ENCODE data around the gene ALPI. TPM values are rescaled to one million over a fixed set of nuclear protein-coding genes. Genes with fewer than 3 reads are reported as not detected.
"Not testable (repeated sequence)": the region's sequence is repeated elsewhere in the genome, so short reads cannot be mapped to it uniquely, and the experiment has no call there.

The ALPI gene
- polyA plus RNA-seq, 2 donors, result not detected

GRCh38 chr2:232447638-232448303 is 8.2 kb upstream of the ALPI start:
- Histone ChIP-seq H3K4me3 (ENCODE audit: low read depth in 1 of 2, low read length in 2 of 2) (no peak overlapping the region), H3K27me3 (ENCODE audit: control insufficient read depth in 1 of 2, insufficient read depth in 2 of 2, low read length in 2 of 2) (no peaks in the 10 kb centered on the region), H3K4me1 (ENCODE audit: control insufficient read depth in 2 of 2, insufficient read depth in 2 of 2, low read length in 1 of 2) (no peaks in the 10 kb centered on the region), H3K27ac (ENCODE audit: low read depth in 2 of 2, low read length in 1 of 2) (no peak overlapping the region), H3K9me3 (ENCODE audit: control insufficient read depth in 2 of 2, insufficient read depth in 1 of 2, low read depth in 1 of 2, low read length in 1 of 2) (no peaks in the 10 kb centered on the region), H3K36me3 (ENCODE audit: control insufficient read depth in 2 of 2, insufficient read depth in 2 of 2, low read length in 1 of 2) (no peaks in the 10 kb centered on the region)
- WGBS, 2 donors, result 78 to 85% methylated on average over 18 of the region's 18 CpGs

GRCh38 chr2:232448304-232448690 is 7.7 kb upstream of the ALPI start:
- Histone ChIP-seq H3K4me1 (ENCODE audit: control insufficient read depth in 2 of 2, insufficient read depth in 2 of 2, low read length in 1 of 2) (no peaks in the 10 kb centered on the region), H3K27me3 (ENCODE audit: control insufficient read depth in 1 of 2, insufficient read depth in 2 of 2, low read length in 2 of 2) (no peaks in the 10 kb centered on the region), H3K9me3 (ENCODE audit: control insufficient read depth in 2 of 2, insufficient read depth in 1 of 2, low read depth in 1 of 2, low read length in 1 of 2) (no peaks in the 10 kb centered on the region), H3K36me3 (ENCODE audit: control insufficient read depth in 2 of 2, insufficient read depth in 2 of 2, low read length in 1 of 2) (no peaks in the 10 kb centered on the region), H3K27ac (ENCODE audit: low read depth in 2 of 2, low read length in 1 of 2) (no peak overlapping the region), H3K4me3 (ENCODE audit: low read depth in 1 of 2, low read length in 2 of 2) (no peak overlapping the region)
- 68 to 69% methylated on average over 9 to 10 of the region's 10 CpGs for WGBS, 2 donors

- no peaks in the 10 kb centered on the region for H3K27me3 ChIP-seq (ENCODE audit: control insufficient read depth in 1 of 2, insufficient read depth in 2 of 2, low read length in 2 of 2)
- WGBS, 2 donors, result 72 to 74% methylated on average over 12 of the region's 12 CpGs
- no peak overlapping the region for H3K27ac ChIP-seq (ENCODE audit: low read depth in 2 of 2, low read length in 1 of 2)
- H3K9me3 ChIP-seq (ENCODE audit: control insufficient read depth in 2 of 2, insufficient read depth in 1 of 2, low read depth in 1 of 2, low read length in 1 of 2), result no peaks in the 10 kb centered on the region
- H3K36me3 ChIP-seq (ENCODE audit: control insufficient read depth in 2 of 2, insufficient read depth in 2 of 2, low read length in 1 of 2), result no peaks in the 10 kb centered on the region
- no peaks in the 10 kb centered on the region for H3K4me1 ChIP-seq (ENCODE audit: control insufficient read depth in 2 of 2, insufficient read depth in 2 of 2, low read length in 1 of 2)
- H3K4me3 ChIP-seq (ENCODE audit: low read depth in 1 of 2, low read length in 2 of 2), result no peak overlapping the region
Measured at GRCh38 chr2:232449964-232450363, 6.0 kb upstream of the ALPI start.

- H3K27ac ChIP-seq (ENCODE audit: low read depth in 2 of 2, low read length in 1 of 2); H3K36me3 ChIP-seq (ENCODE audit: control insufficient read depth in 2 of 2, insufficient read depth in 2 of 2, low read length in 1 of 2); H3K4me3 ChIP-seq (ENCODE audit: low read depth in 1 of 2, low read length in 2 of 2); H3K27me3 ChIP-seq (ENCODE audit: control insufficient read depth in 1 of 2, insufficient read depth in 2 of 2, low read length in 2 of 2); H3K4me1 ChIP-seq (ENCODE audit: control insufficient read depth in 2 of 2, insufficient read depth in 2 of 2, low read length in 1 of 2); H3K9me3 ChIP-seq (ENCODE audit: control insufficient read depth in 2 of 2, insufficient read depth in 1 of 2, low read depth in 1 of 2, low read length in 1 of 2): not testable (repeated sequence)
- WGBS, 2 donors, result 86 to 88% methylated on average over 3 of the region's 3 CpGs
Measured at GRCh38 chr2:232451645-232452044, 4.3 kb upstream of the ALPI start.

GRCh38 chr2:232454630-232455029 is 1.3 kb upstream of the ALPI start:
- H3K4me1 ChIP-seq (ENCODE audit: control insufficient read depth in 2 of 2, insufficient read depth in 2 of 2, low read length in 1 of 2), result no peaks in the 10 kb centered on the region
- H3K4me3 ChIP-seq (ENCODE audit: low read depth in 1 of 2, low read length in 2 of 2), result no peak overlapping the region
- no peaks in the 10 kb centered on the region for H3K27me3 ChIP-seq (ENCODE audit: control insufficient read depth in 1 of 2, insufficient read depth in 2 of 2, low read length in 2 of 2)
- H3K36me3 ChIP-seq (ENCODE audit: control insufficient read depth in 2 of 2, insufficient read depth in 2 of 2, low read length in 1 of 2), result no peaks in the 10 kb centered on the region
- 79 to 85% methylated on average over 9 of the region's 9 CpGs for WGBS, 2 donors
- no peaks in the 10 kb centered on the region for H3K9me3 ChIP-seq (ENCODE audit: control insufficient read depth in 2 of 2, insufficient read depth in 1 of 2, low read depth in 1 of 2, low read length in 1 of 2)
- H3K27ac ChIP-seq (ENCODE audit: low read depth in 2 of 2, low read length in 1 of 2), result no peak overlapping the region

- no peak overlapping the region for H3K4me3 ChIP-seq (ENCODE audit: low read depth in 1 of 2, low read length in 2 of 2)
- WGBS, 2 donors, result 90% methylated on average over 27 of the region's 27 CpGs
- H3K4me1 ChIP-seq (ENCODE audit: control insufficient read depth in 2 of 2, insufficient read depth in 2 of 2, low read length in 1 of 2), result no peaks in the 10 kb centered on the region
- no peak overlapping the region for H3K27ac ChIP-seq (ENCODE audit: low read depth in 2 of 2, low read length in 1 of 2)
- no peaks in the 10 kb centered on the region for H3K36me3 ChIP-seq (ENCODE audit: control insufficient read depth in 2 of 2, insufficient read depth in 2 of 2, low read length in 1 of 2)
- H3K27me3 ChIP-seq (ENCODE audit: control insufficient read depth in 1 of 2, insufficient read depth in 2 of 2, low read length in 2 of 2), result no peaks in the 10 kb centered on the region
- no peaks in the 10 kb centered on the region for H3K9me3 ChIP-seq (ENCODE audit: control insufficient read depth in 2 of 2, insufficient read depth in 1 of 2, low read depth in 1 of 2, low read length in 1 of 2)
Measured at GRCh38 chr2:232456296-232457120, 555 bp downstream of the ALPI start.

GRCh38 chr2:232457121-232458011 is 1.4 kb downstream of the ALPI start:
- 81 to 85% methylated on average over 21 of the region's 21 CpGs for WGBS, 2 donors
- Histone ChIP-seq H3K4me1 (ENCODE audit: control insufficient read depth in 2 of 2, insufficient read depth in 2 of 2, low read length in 1 of 2) (no peaks in the 10 kb centered on the region), H3K4me3 (ENCODE audit: low read depth in 1 of 2, low read length in 2 of 2) (no peak overlapping the region), H3K27me3 (ENCODE audit: control insufficient read depth in 1 of 2, insufficient read depth in 2 of 2, low read length in 2 of 2) (no peaks in the 10 kb centered on the region), H3K9me3 (ENCODE audit: control insufficient read depth in 2 of 2, insufficient read depth in 1 of 2, low read depth in 1 of 2, low read length in 1 of 2) (no peaks in the 10 kb centered on the region), H3K27ac (ENCODE audit: low read depth in 2 of 2, low read length in 1 of 2) (no peak overlapping the region), H3K36me3 (ENCODE audit: control insufficient read depth in 2 of 2, insufficient read depth in 2 of 2, low read length in 1 of 2) (no peaks in the 10 kb centered on the region)

- Histone ChIP-seq H3K9me3 (ENCODE audit: control insufficient read depth in 2 of 2, insufficient read depth in 1 of 2, low read depth in 1 of 2, low read length in 1 of 2) (no peaks in the 10 kb centered on the region), H3K4me3 (ENCODE audit: low read depth in 1 of 2, low read length in 2 of 2) (no peak overlapping the region), H3K27ac (ENCODE audit: low read depth in 2 of 2, low read length in 1 of 2) (no peak overlapping the region), H3K36me3 (ENCODE audit: control insufficient read depth in 2 of 2, insufficient read depth in 2 of 2, low read length in 1 of 2) (no peaks in the 10 kb centered on the region), H3K4me1 (ENCODE audit: control insufficient read depth in 2 of 2, insufficient read depth in 2 of 2, low read length in 1 of 2) (no peaks in the 10 kb centered on the region), H3K27me3 (ENCODE audit: control insufficient read depth in 1 of 2, insufficient read depth in 2 of 2, low read length in 2 of 2) (no peaks in the 10 kb centered on the region)
- 83% methylated on average over 25 of the region's 25 CpGs for WGBS, 2 donors
Measured at GRCh38 chr2:232458051-232458660, 2.2 kb downstream of the ALPI start.

GRCh38 chr2:232458661-232459418 is 2.9 kb downstream of the ALPI start:
- no peaks in the 10 kb centered on the region for H3K4me1 ChIP-seq (ENCODE audit: control insufficient read depth in 2 of 2, insufficient read depth in 2 of 2, low read length in 1 of 2)
- H3K4me3 ChIP-seq (ENCODE audit: low read depth in 1 of 2, low read length in 2 of 2), result no peak overlapping the region
- H3K9me3 ChIP-seq (ENCODE audit: control insufficient read depth in 2 of 2, insufficient read depth in 1 of 2, low read depth in 1 of 2, low read length in 1 of 2), result no peaks in the 10 kb centered on the region
- no peaks in the 10 kb centered on the region for H3K36me3 ChIP-seq (ENCODE audit: control insufficient read depth in 2 of 2, insufficient read depth in 2 of 2, low read length in 1 of 2)
- no peak overlapping the region for H3K27ac ChIP-seq (ENCODE audit: low read depth in 2 of 2, low read length in 1 of 2)
- WGBS, 2 donors, result 54 to 57% methylated on average over 56 of the region's 56 CpGs
- no peaks in the 10 kb centered on the region for H3K27me3 ChIP-seq (ENCODE audit: control insufficient read depth in 1 of 2, insufficient read depth in 2 of 2, low read length in 2 of 2)
